CD1c-positive myeloid dendritic cell (primary cell): ENCODE measurements around the gene ZBTB11.
"Not testable (repeated sequence)": the region's sequence is repeated elsewhere in the genome, so short reads cannot be mapped to it uniquely, and the experiment has no call there.

Experiments used
- DNase-seq: peaks from one replicate; pipeline ENCODE4 v3.0.0-alpha.2; 2016; ENCODE audit errors: extremely low spot score

Gene ZBTB11

DNA sequence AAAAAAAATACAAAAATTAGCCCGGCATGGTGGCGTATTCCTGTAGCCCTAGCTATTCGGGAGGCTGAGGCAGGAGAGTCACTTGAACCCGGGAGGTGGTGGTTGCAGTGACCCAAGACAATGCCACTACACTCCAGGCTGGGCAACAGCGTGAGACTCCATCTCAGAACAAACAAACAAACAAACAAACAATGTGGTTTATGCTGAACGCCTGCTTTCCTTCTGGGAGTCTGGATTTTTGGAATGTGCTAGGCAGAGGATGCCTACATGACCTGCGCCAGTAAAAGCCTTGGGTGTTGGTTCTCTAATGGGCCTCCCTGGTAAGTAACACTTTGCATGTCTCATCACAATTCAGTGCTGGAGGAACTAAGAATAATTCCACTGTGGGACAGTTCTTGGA is 59.5 kb downstream of the ZBTB11 start:
- no peak for DNase-seq

- DNase-seq: no peak
These were observed 61.4 kb downstream of the ZBTB11 start for GRCh38 chr3:101615525-101615924.

DNA sequence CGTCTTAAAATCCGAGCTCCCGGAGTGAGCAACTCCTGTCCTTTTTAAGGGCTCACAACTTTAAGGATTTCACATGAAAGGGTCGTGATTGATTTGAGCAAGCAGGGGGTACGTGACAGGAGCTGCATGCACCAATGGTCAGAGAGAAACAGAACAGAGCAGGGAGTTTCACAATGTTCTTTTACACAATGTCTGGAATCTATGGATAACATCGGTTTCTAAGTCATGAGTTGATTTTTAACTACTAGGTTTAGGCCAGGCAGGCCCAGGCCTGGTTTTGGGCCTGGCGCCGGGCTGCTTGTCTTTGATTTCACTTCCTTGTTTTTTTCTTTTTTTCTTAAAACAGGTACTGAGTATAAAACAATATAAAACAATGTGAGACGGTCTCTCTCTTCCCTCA is 63.9 kb downstream of the ZBTB11 start:
- DNase-seq: not testable (repeated sequence)

DNA sequence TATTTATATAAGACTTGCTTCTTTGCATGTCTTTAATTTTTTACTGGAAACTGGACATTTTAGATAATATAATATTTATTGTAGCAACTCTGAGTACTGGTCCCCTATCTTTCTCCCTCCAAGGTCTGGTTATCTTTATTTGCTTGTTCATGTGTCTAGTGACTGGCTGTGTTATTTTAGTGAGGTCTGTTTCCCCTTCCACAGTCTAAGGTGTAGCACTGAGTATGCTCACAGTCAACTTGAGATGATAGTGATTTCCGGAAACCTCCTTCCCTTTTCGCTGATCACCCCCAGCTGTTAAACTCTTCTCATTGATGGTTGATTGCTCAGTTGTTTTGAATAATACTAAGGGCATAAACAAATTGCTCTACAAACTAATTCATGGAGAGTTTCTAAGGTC is 65.9 kb downstream of the ZBTB11 start:
- no peak for DNase-seq

GRCh38 chr3:101605398-101605797 is 71.5 kb downstream of the ZBTB11 start:
- DNase-seq: not testable (repeated sequence)

GRCh38 chr3:101603184-101603583 is 73.7 kb downstream of the ZBTB11 start:
- no peak for DNase-seq

DNA sequence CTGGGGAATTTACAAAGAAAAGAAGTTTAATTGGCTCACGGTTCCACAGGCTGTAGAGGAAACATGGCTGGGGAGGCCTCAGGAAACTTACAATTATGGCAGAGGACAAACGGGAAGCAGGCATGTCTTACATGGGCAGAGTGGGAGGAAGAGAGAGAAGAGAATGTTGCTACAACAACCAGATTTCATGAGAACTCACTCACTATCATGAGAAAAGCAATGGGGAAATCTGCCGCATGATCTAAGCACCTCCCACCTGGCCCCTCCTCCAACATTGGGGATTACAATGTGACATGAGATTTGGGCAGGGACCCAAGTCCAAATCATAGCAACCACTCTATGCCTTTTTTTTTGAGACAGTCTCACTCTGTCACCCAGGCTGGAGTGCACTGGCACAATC is 74.2 kb downstream of the ZBTB11 start:
- DNase-seq: peak; percentile 56
